Body of pancreas (tissue), 4 donors: Measurements from ENCODE around the gene PHF13. TPM values are rescaled to one million over a fixed set of nuclear protein-coding genes. Genes with fewer than 3 reads are reported as not detected.

ENCODE experiments used
- ATAC-seq: fragments of 150-250 bp; one replicate; pipeline ENCODE4 v1.9.1; 2016
- DNase-seq, 4 donors: peaks; one replicate each; pipeline ENCODE4 v3.0.0-alpha.2; 2019
- H3K27ac ChIP-seq, 4 donors: fragments of 200-600 bp; sonication (generic); 1 replicate in 3 of 4; 2 replicates in 1 of 4; pipeline versions ENCODE4 v1.5.1 to v1.6.1; 2016 to 2019; ENCODE audit warnings: mild to moderate bottlenecking in 1 of 4, mixed read lengths in 1 of 4, moderate library complexity in 1 of 4
- H3K27me3 ChIP-seq, 2 donors: fragments of 200-600 bp; sonication (generic); one replicate each; pipeline ENCODE4 v1.6.0; 2016; ENCODE audit warnings: mild to moderate bottlenecking in 1 of 2
- H3K36me3 ChIP-seq, 2 donors: fragments of 200-600 bp; sonication (generic); replicated peaks in 1 of 2; 2 replicates each; pipeline ENCODE4 v1.5.1; 2016; ENCODE audit warnings: low read depth in 2 of 2; ENCODE audit not compliant: insufficient read depth in 1 of 2
- H3K4me1 ChIP-seq: fragments of 200-600 bp; sonication (generic); one replicate; pipeline ENCODE4 v1.6.0; 2016
- H3K4me3 ChIP-seq, 2 donors: fragments of 200-600 bp; sonication (generic); 1 replicate in 1 of 2; 2 replicates in 1 of 2; pipeline ENCODE4 v1.5.1; 2016 to 2019
- H3K9me3 ChIP-seq, 3 donors: fragments of 200-600 bp; sonication (generic); 1 replicate in 2 of 3; 2 replicates in 1 of 3; pipeline ENCODE4 v1.5.1; 2016
- CTCF ChIP-seq, 7 experiments: fragments of 450-650 bp in 4 of 7; fragments of 200-600 bp in 3 of 7; sonication (generic) in 3 of 7; IDR thresholded peaks; one replicate each; pipeline ENCODE4 v1.5.1; 2016 to 2019; ENCODE audit warnings: antibody characterized with exemption in 7 of 7
- POLR2A ChIP-seq, 3 donors: fragments of 450-650 bp; IDR thresholded peaks; one replicate each; pipeline ENCODE4 v1.6.1; 2016; ENCODE audit warnings: antibody characterized with exemption in 3 of 3, mild to moderate bottlenecking in 2 of 3
- whole genome bisulfite sequencing, 2 donors: methylation state at CpG; one replicate each; pipeline ENCODE4 v1.1.5; 2017; 5-methylcytosine and 5-hydroxymethylcytosine counted together
- intact Hi-C: fragments of 100-400 bp; cut with DNase I; formaldehyde crosslinking; loops from one replicate; pipeline ENCODE4 v1.15.1; 2023
- total RNA-seq, 2 donors: library from RNA; depleted of rRNA; stranded (reverse); fragments of >200 nt; gene quantifications; one replicate each; pipeline ENCODE4 v1.1.0, GENCODE V29; 2016

Gene PHF13
- total RNA-seq, 2 donors from 2014 or later: 6.2 to 9.6 TPM

GRCh38 chr1:6572653-6573383, 40.7 kb upstream of the PHF13 start:
- no peak overlapping the region for H3K4me3 ChIP-seq
- TF ChIP-seq POLR2A (IDR thresholded peaks at IDR 0.05) (no peak), CTCF (IDR thresholded peaks at IDR 0.05) (no peak)
- H3K9me3 ChIP-seq: no peaks in the 10 kb centered on the region
- ATAC-seq (no peak), DNase-seq (no peak)
- H3K36me3 ChIP-seq: no peaks in the 10 kb centered on the region
- H3K27me3 ChIP-seq: peaks cover 0 to 3% of the 10 kb centered on the region in 2 donors
- WGBS, 2 donors: 69 to 81% methylated on average over 11 to 12 of the region's 12 CpGs
- no peaks in the 10 kb centered on the region for H3K4me1 ChIP-seq
- intact Hi-C loops: no loop called here
- H3K27ac ChIP-seq: no peak overlapping the region

- ATAC-seq (no peak), DNase-seq (no peak)
- no peak for TF ChIP-seq CTCF (IDR thresholded peaks at IDR 0.05)
- no peak for TF ChIP-seq POLR2A (IDR thresholded peaks at IDR 0.05)
- intact Hi-C loops: no loop called here
- no peak overlapping the region for H3K4me3 ChIP-seq
- no peak overlapping the region for H3K27ac ChIP-seq
- peaks cover 0 to 3% of the 10 kb centered on the region in 2 donors for H3K27me3 ChIP-seq
- 76 to 81% methylated on average over 7 to 8 of the region's 8 CpGs for WGBS, 2 donors
- no peaks in the 10 kb centered on the region for H3K36me3 ChIP-seq
- H3K4me1 ChIP-seq: peaks cover 2% of the 10 kb centered on the region
- H3K9me3 ChIP-seq: no peaks in the 10 kb centered on the region
Observed at GRCh38 chr1:6574025-6574620, 39.4 kb upstream of the PHF13 start.

GRCh38 chr1:6574818-6575217, 38.7 kb upstream of the PHF13 start:
- intact Hi-C loops: no loop called here
- no peaks in the 10 kb centered on the region for H3K9me3 ChIP-seq
- 60 to 79% methylated on average over 1 to 14 of the region's 14 CpGs for WGBS, 2 donors
- no peak overlapping the region for H3K27ac ChIP-seq
- DNase-seq: no peak
- TF ChIP-seq CTCF (IDR thresholded peaks at IDR 0.05): no peak
- TF ChIP-seq POLR2A (IDR thresholded peaks at IDR 0.05): no peak
- H3K4me1 ChIP-seq: peaks cover 7% of the 10 kb centered on the region
- H3K36me3 ChIP-seq: no peaks in the 10 kb centered on the region
- no peak for ATAC-seq
- H3K4me3 ChIP-seq: no peak overlapping the region
- H3K27me3 ChIP-seq: peaks cover 0 to 3% of the 10 kb centered on the region in 2 donors

GRCh38 chr1:6577831-6578525, 35.6 kb upstream of the PHF13 start:
- intact Hi-C loops: no loop called here
- WGBS, 2 donors: 77% methylated on average over 6 of the region's 6 CpGs
- DNase-seq: no peak
- no peaks in the 10 kb centered on the region for H3K27me3 ChIP-seq
- H3K4me1 ChIP-seq: peaks cover 33% of the 10 kb centered on the region
- no peak overlapping the region for H3K4me3 ChIP-seq
- TF ChIP-seq POLR2A (IDR thresholded peaks at IDR 0.05): no peak
- no peak for TF ChIP-seq CTCF (IDR thresholded peaks at IDR 0.05)
- no peak overlapping the region for H3K27ac ChIP-seq
- H3K36me3 ChIP-seq: no peaks in the 10 kb centered on the region
- no peak for ATAC-seq
- no peaks in the 10 kb centered on the region for H3K9me3 ChIP-seq
